IPS-NIHi7 (cell line): ENCODE results near the gene DDX47.

Source experiments
- DNase-seq: peaks from one replicate; pipeline ENCODE4 v3.0.0; 2012; ENCODE audit warnings: mixed read lengths; ENCODE audit errors: extremely low spot score

The DDX47 gene

GRCh38 chr12:12813120-12814101 lies at the start of gene DDX47:
DDX47 (plus strand) TSS chr12:12813346; CDS start chr12:12813368, 22 bp downstream.
- DNase-seq = peak; percentile 95

GRCh38 chr12:12764824-12765223 lies 48.3 kb upstream of the DDX47 start:
- no peak for DNase-seq

- DNase-seq = no peak
These were observed 42.9 kb upstream of the DDX47 start for GRCh38 chr12:12770262-12770661.

- no peak for DNase-seq
These were observed 38.4 kb upstream of the DDX47 start for GRCh38 chr12:12774791-12775190.

GRCh38 chr12:12776261-12776660 lies 36.9 kb upstream of the DDX47 start:
- DNase-seq = no peak

GRCh38 chr12:12777092-12777491 lies 36.1 kb upstream of the DDX47 start:
- no peak for DNase-seq

- DNase-seq = no peak
These were observed 34.1 kb upstream of the DDX47 start for GRCh38 chr12:12779007-12779406.

GRCh38 chr12:12779529-12779928 lies 33.6 kb upstream of the DDX47 start:
- DNase-seq = no peak

- no peak for DNase-seq
These were observed 29.0 kb upstream of the DDX47 start for GRCh38 chr12:12784116-12784515.

GRCh38 chr12:12784911-12785814 lies 28.0 kb upstream of the DDX47 start, which contains the start of gene APOLD1:
APOLD1 (plus strand) TSS chr12:12785659; CDS start chr12:12785692, 33 bp downstream.
- DNase-seq = peak; percentile 59

- DNase-seq = no peak
These were observed 26.8 kb upstream of the DDX47 start for GRCh38 chr12:12786351-12786705.

GRCh38 chr12:12786706-12787601 lies 26.2 kb upstream of the DDX47 start:
- peak; percentile 96 for DNase-seq

GRCh38 chr12:12788131-12788530 lies 25.0 kb upstream of the DDX47 start:
- no peak for DNase-seq

- peak; percentile 54 for DNase-seq
These were observed 24.3 kb upstream of the DDX47 start for GRCh38 chr12:12788675-12789368.

GRCh38 chr12:12790956-12791355 lies 22.2 kb upstream of the DDX47 start:
- no peak for DNase-seq

GRCh38 chr12:12791756-12792369 lies 21.3 kb upstream of the DDX47 start:
- DNase-seq = no peak

GRCh38 chr12:12792421-12792820 lies 20.7 kb upstream of the DDX47 start:
- DNase-seq = no peak

GRCh38 chr12:12794686-12795085 lies 18.5 kb upstream of the DDX47 start:
- no peak for DNase-seq

- DNase-seq = no peak
These were observed 17.0 kb upstream of the DDX47 start for GRCh38 chr12:12796171-12796570.
